ENCODE results near the gene TARBP2. TPM values are rescaled to one million over a fixed set of nuclear protein-coding genes. Genes with fewer than 3 reads are reported as not detected.

The TARBP2 gene
- polyA plus RNA-seq, 3 donors, result 16.6 to 39.4 (median 24.4) TPM

DNA sequence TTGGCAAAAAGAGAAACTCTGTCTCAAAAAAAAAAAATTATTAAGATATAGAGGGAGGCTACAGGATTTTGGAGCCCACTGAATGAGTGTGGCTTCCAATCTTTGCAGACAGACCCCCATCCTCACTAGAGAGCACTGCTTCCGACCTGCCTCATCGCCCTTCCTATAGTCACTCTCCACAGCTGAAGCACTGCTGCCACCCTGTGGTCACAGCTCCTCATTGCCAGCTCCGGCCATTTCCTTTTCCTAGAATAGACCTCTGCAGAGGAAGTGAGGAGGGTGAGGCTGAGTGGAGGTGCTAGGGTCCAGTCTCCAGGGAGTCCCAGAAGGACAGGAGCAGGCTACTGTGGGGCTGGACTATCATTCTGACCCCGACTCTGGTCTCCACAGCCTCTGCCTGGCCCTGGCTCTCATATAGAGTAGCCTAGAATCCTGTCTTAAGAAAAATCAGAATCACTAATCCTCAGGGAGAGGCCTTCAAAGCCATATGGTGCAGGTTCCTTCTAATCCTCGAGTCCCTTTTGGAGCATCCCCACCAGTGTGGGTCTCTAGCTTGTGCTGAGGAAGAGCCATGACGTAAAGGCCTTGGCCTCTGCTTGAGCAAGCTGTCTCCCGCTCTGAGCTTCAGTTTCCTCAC is 7.6 kb downstream of the TARBP2 start:
- WGBS (ENCODE audit: insufficient coverage), result 25% methylated on average over 2 of the region's 7 CpGs
- intact Hi-C loops (cut with micrococcal nuclease), result loop anchor here in 1 of 2 donors (10.0 kb wide), 1 partner anchor 294 kb away; no protein-coding TSS in a partner anchor
- Histone ChIP-seq H3K9me3 (replicated peaks in 1 of 2; ENCODE audit: control insufficient read depth in 1 of 2, insufficient read depth in 1 of 2, low read length in 2 of 2) (no peaks in the 10 kb centered on the region), H2AFZ (ENCODE audit: insufficient read depth, low read depth, low read length, poor library complexity, severe bottlenecking) (peak overlapping the region; percentile 37), H3K4me3 (replicated peaks in 1 of 3; ENCODE audit: low read depth in 2 of 3, low read length in 3 of 3) (no peak overlapping the region), H3K27me3 (ENCODE audit: control insufficient read depth in 2 of 2, insufficient read depth in 2 of 2, low read length in 2 of 2) (no peaks in the 10 kb centered on the region), H3K4me2 (replicated peaks; ENCODE audit: extremely low read depth, low read length, poor library complexity, severe bottlenecking) (no peak overlapping the region), H3K79me2 (ENCODE audit: insufficient read depth, low read length) (no peaks in the 10 kb centered on the region), H3K36me3 (replicated peaks in 1 of 2; ENCODE audit: control insufficient read depth in 1 of 2, insufficient read depth in 2 of 2, low read length in 2 of 2) (peaks cover 66 to 80% of the 10 kb centered on the region in 2 donors), H3K9ac (ENCODE audit: insufficient read depth, low read length, poor library complexity, severe bottlenecking) (no peak overlapping the region), H3K27ac (ENCODE audit: low read depth in 1 of 2, low read length in 2 of 2) (peak overlapping the region in 1 of 2 donors; percentile 51), H3K4me1 (ENCODE audit: control insufficient read depth in 1 of 2, insufficient read depth in 2 of 2, low read length in 2 of 2) (peaks cover 4 to 7% of the 10 kb centered on the region in 2 donors), H4K20me1 (ENCODE audit: insufficient read depth, low read length) (no peaks in the 10 kb centered on the region)
- peaks cover 60 to 77% of the 10 kb centered on the region in 2 donors for H3K36me3 Mint-ChIP-seq
- TF ChIP-seq, protein P1, sequence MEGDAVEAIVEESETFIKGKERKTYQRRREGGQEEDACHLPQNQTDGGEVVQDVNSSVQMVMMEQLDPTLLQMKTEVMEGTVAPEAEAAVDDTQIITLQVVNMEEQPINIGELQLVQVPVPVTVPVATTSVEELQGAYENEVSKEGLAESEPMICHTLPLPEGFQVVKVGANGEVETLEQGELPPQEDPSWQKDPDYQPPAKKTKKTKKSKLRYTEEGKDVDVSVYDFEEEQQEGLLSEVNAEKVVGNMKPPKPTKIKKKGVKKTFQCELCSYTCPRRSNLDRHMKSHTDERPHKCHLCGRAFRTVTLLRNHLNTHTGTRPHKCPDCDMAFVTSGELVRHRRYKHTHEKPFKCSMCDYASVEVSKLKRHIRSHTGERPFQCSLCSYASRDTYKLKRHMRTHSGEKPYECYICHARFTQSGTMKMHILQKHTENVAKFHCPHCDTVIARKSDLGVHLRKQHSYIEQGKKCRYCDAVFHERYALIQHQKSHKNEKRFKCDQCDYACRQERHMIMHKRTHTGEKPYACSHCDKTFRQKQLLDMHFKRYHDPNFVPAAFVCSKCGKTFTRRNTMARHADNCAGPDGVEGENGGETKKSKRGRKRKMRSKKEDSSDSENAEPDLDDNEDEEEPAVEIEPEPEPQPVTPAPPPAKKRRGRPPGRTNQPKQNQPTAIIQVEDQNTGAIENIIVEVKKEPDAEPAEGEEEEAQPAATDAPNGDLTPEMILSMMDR (IDR thresholded peaks at IDR 0.05), result peak; percentile 90
- H3K27me3 Mint-ChIP-seq (ENCODE audit: low read depth in 3 of 3), result peaks cover 0 to 4% (median 0%) of the 10 kb centered on the region in 3 donors
- H3K9me3 Mint-ChIP-seq, result no peaks in the 10 kb centered on the region
- DNase-seq, result peak; percentile 75 to 88 (median 81)
- H3K4me3 Mint-ChIP-seq, result no peak overlapping the region
- H3K4me1 Mint-ChIP-seq, result peaks cover 14% of the 10 kb centered on the region
- peak overlapping the region in 3 of 7 donors; percentile 36 to 56 (median 40) for H3K27ac Mint-ChIP-seq

DNA sequence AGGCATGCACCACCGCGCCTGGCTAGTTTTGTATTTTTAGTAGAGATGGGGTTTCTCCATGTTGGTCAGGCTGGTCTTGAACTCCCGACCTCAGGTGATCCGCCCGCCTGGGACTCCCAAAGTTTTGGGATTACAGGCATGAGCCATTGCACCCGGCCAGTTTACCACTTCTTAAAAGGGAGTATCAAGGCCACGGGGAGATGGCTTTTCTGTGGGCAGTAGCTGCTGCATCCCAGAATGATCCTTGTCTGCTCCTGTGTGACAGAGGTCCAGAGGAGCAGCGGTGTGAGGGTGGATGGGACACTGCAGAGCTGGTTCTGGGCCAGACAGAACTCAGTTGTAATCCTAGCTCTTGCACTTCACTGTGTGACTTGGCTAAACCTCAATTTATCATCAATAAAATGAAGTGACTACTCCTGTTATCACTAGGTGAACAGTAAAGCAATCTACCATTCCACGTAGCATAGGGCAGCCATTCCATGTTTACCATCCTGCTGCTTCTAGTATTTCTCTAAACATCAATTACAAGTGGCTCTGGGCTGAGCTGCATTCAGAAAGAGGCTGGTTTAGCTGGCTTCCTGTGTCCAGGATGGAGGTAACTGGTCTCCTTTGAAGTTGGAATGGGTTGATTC is 9.2 kb downstream of the TARBP2 start:
- peaks cover 9% of the 10 kb centered on the region for H3K4me1 Mint-ChIP-seq
- Histone ChIP-seq H3K27me3 (ENCODE audit: control insufficient read depth in 2 of 2, insufficient read depth in 2 of 2, low read length in 2 of 2) (no peaks in the 10 kb centered on the region), H3K79me2 (ENCODE audit: insufficient read depth, low read length) (no peaks in the 10 kb centered on the region), H3K4me3 (replicated peaks in 1 of 3; ENCODE audit: low read depth in 2 of 3, low read length in 3 of 3) (no peak overlapping the region), H3K27ac (ENCODE audit: low read depth in 1 of 2, low read length in 2 of 2) (no peak overlapping the region), H3K4me2 (replicated peaks; ENCODE audit: extremely low read depth, low read length, poor library complexity, severe bottlenecking) (no peak overlapping the region), H3K9ac (ENCODE audit: insufficient read depth, low read length, poor library complexity, severe bottlenecking) (no peak overlapping the region), H3K36me3 (replicated peaks in 1 of 2; ENCODE audit: control insufficient read depth in 1 of 2, insufficient read depth in 2 of 2, low read length in 2 of 2) (peaks cover 71 to 80% of the 10 kb centered on the region in 2 donors), H3K9me3 (replicated peaks in 1 of 2; ENCODE audit: control insufficient read depth in 1 of 2, insufficient read depth in 1 of 2, low read length in 2 of 2) (no peaks in the 10 kb centered on the region), H2AFZ (ENCODE audit: insufficient read depth, low read depth, low read length, poor library complexity, severe bottlenecking) (no peak overlapping the region), H3K4me1 (ENCODE audit: control insufficient read depth in 1 of 2, insufficient read depth in 2 of 2, low read length in 2 of 2) (peaks cover 4 to 7% of the 10 kb centered on the region in 2 donors), H4K20me1 (ENCODE audit: insufficient read depth, low read length) (no peaks in the 10 kb centered on the region)
- H3K9me3 Mint-ChIP-seq, result no peaks in the 10 kb centered on the region
- no peak overlapping the region for H3K4me3 Mint-ChIP-seq
- DNase-seq, result no peak
- 97% methylated on average over 7 of the region's 9 CpGs for WGBS (ENCODE audit: insufficient coverage)
- peak overlapping the region in 2 of 7 donors; percentile 18 to 40 for H3K27ac Mint-ChIP-seq
- intact Hi-C loops (cut with micrococcal nuclease), result no loop called here
- TF ChIP-seq, protein P1 (IDR thresholded peaks at IDR 0.05), result no peak
- peaks cover 0 to 1% (median 0%) of the 10 kb centered on the region in 3 donors for H3K27me3 Mint-ChIP-seq (ENCODE audit: low read depth in 3 of 3)
- H3K36me3 Mint-ChIP-seq, result peaks cover 64 to 77% of the 10 kb centered on the region in 2 donors

All from CD14-positive monocyte (primary cell).